Measurements from ENCODE around the gene CMPK1.

CMPK1 gene

GRCh38 chr1:47395433-47395832 lies 61.8 kb downstream of the CMPK1 start:
- H3K9me3 ChIP-seq (ENCODE audit: control insufficient read depth, insufficient read depth, low read length): no peaks in the 10 kb centered on the region
- H3K4me1 ChIP-seq (ENCODE audit: insufficient read depth, low read length): no peaks in the 10 kb centered on the region
- H3K9ac ChIP-seq (ENCODE audit: low read depth, low read length): no peak overlapping the region
- H3K36me3 ChIP-seq (ENCODE audit: insufficient read depth, low read length): no peaks in the 10 kb centered on the region

GRCh38 chr1:47396671-47397196 lies 63.1 kb downstream of the CMPK1 start:
- no peaks in the 10 kb centered on the region for H3K36me3 ChIP-seq (ENCODE audit: insufficient read depth, low read length)
- no peaks in the 10 kb centered on the region for H3K9me3 ChIP-seq (ENCODE audit: control insufficient read depth, insufficient read depth, low read length)
- no peak overlapping the region for H3K9ac ChIP-seq (ENCODE audit: low read depth, low read length)
- H3K4me1 ChIP-seq (ENCODE audit: insufficient read depth, low read length): no peaks in the 10 kb centered on the region

- Histone ChIP-seq H3K4me1 (ENCODE audit: insufficient read depth, low read length) (no peaks in the 10 kb centered on the region), H3K9me3 (ENCODE audit: control insufficient read depth, insufficient read depth, low read length) (no peaks in the 10 kb centered on the region), H3K36me3 (ENCODE audit: insufficient read depth, low read length) (no peaks in the 10 kb centered on the region), H3K9ac (ENCODE audit: low read depth, low read length) (no peak overlapping the region)
Observed at GRCh38 chr1:47399138-47399845, 65.7 kb downstream of the CMPK1 start.

GRCh38 chr1:47399846-47400155 lies 66.2 kb downstream of the CMPK1 start:
- H3K9ac ChIP-seq (ENCODE audit: low read depth, low read length): no peak overlapping the region

GRCh38 chr1:47401761-47402160 lies 68.2 kb downstream of the CMPK1 start:
- no peaks in the 10 kb centered on the region for H3K4me1 ChIP-seq (ENCODE audit: insufficient read depth, low read length)
- no peaks in the 10 kb centered on the region for H3K36me3 ChIP-seq (ENCODE audit: insufficient read depth, low read length)
- H3K9ac ChIP-seq (ENCODE audit: low read depth, low read length): no peak overlapping the region
- H3K9me3 ChIP-seq (ENCODE audit: control insufficient read depth, insufficient read depth, low read length): no peaks in the 10 kb centered on the region

More at GRCh38 chr1:47399846-47400155, 66.2 kb downstream of the CMPK1 start:
- Histone ChIP-seq H3K4me1 (ENCODE audit: insufficient read depth, low read length) (no peaks in the 10 kb centered on the region), H3K9me3 (ENCODE audit: control insufficient read depth, insufficient read depth, low read length) (no peaks in the 10 kb centered on the region), H3K36me3 (ENCODE audit: insufficient read depth, low read length) (no peaks in the 10 kb centered on the region)

GRCh38 chr1:47402591-47402990 lies 69.0 kb downstream of the CMPK1 start:
- Histone ChIP-seq H3K4me1 (ENCODE audit: insufficient read depth, low read length) (no peaks in the 10 kb centered on the region), H3K9ac (ENCODE audit: low read depth, low read length) (no peak overlapping the region), H3K9me3 (ENCODE audit: control insufficient read depth, insufficient read depth, low read length) (no peaks in the 10 kb centered on the region), H3K36me3 (ENCODE audit: insufficient read depth, low read length) (no peaks in the 10 kb centered on the region)

GRCh38 chr1:47403321-47403910 lies 69.8 kb downstream of the CMPK1 start:
- H3K9ac ChIP-seq (ENCODE audit: low read depth, low read length): no peak overlapping the region
- no peaks in the 10 kb centered on the region for H3K4me1 ChIP-seq (ENCODE audit: insufficient read depth, low read length)
- no peaks in the 10 kb centered on the region for H3K36me3 ChIP-seq (ENCODE audit: insufficient read depth, low read length)
- H3K9me3 ChIP-seq (ENCODE audit: control insufficient read depth, insufficient read depth, low read length): no peaks in the 10 kb centered on the region

GRCh38 chr1:47405697-47406096 lies 72.1 kb downstream of the CMPK1 start:
- Histone ChIP-seq H3K36me3 (ENCODE audit: insufficient read depth, low read length) (no peaks in the 10 kb centered on the region), H3K9ac (ENCODE audit: low read depth, low read length) (no peak overlapping the region), H3K4me1 (ENCODE audit: insufficient read depth, low read length) (no peaks in the 10 kb centered on the region), H3K9me3 (ENCODE audit: control insufficient read depth, insufficient read depth, low read length) (no peaks in the 10 kb centered on the region)

GRCh38 chr1:47406966-47407365 lies 73.4 kb downstream of the CMPK1 start:
- Histone ChIP-seq H3K4me1 (ENCODE audit: insufficient read depth, low read length) (no peaks in the 10 kb centered on the region), H3K36me3 (ENCODE audit: insufficient read depth, low read length) (no peaks in the 10 kb centered on the region), H3K9ac (ENCODE audit: low read depth, low read length) (no peak overlapping the region), H3K9me3 (ENCODE audit: control insufficient read depth, insufficient read depth, low read length) (no peaks in the 10 kb centered on the region)

- Histone ChIP-seq H3K4me1 (ENCODE audit: insufficient read depth, low read length) (no peaks in the 10 kb centered on the region), H3K36me3 (ENCODE audit: insufficient read depth, low read length) (no peaks in the 10 kb centered on the region), H3K9ac (ENCODE audit: low read depth, low read length) (no peak overlapping the region), H3K9me3 (ENCODE audit: control insufficient read depth, insufficient read depth, low read length) (no peaks in the 10 kb centered on the region)
Observed at GRCh38 chr1:47407481-47407880, 73.9 kb downstream of the CMPK1 start.

GRCh38 chr1:47409311-47410067 lies 75.9 kb downstream of the CMPK1 start:
- H3K4me1 ChIP-seq (ENCODE audit: insufficient read depth, low read length): no peaks in the 10 kb centered on the region
- no peaks in the 10 kb centered on the region for H3K9me3 ChIP-seq (ENCODE audit: control insufficient read depth, insufficient read depth, low read length)
- no peaks in the 10 kb centered on the region for H3K36me3 ChIP-seq (ENCODE audit: insufficient read depth, low read length)
- no peak overlapping the region for H3K9ac ChIP-seq (ENCODE audit: low read depth, low read length)

- Histone ChIP-seq H3K9ac (ENCODE audit: low read depth, low read length) (no peak overlapping the region), H3K4me1 (ENCODE audit: insufficient read depth, low read length) (no peaks in the 10 kb centered on the region), H3K36me3 (ENCODE audit: insufficient read depth, low read length) (no peaks in the 10 kb centered on the region), H3K9me3 (ENCODE audit: control insufficient read depth, insufficient read depth, low read length) (no peaks in the 10 kb centered on the region)
Observed at GRCh38 chr1:47410068-47410455, 76.5 kb downstream of the CMPK1 start.

- H3K9ac ChIP-seq (ENCODE audit: low read depth, low read length): no peak overlapping the region
- H3K9me3 ChIP-seq (ENCODE audit: control insufficient read depth, insufficient read depth, low read length): no peaks in the 10 kb centered on the region
- H3K4me1 ChIP-seq (ENCODE audit: insufficient read depth, low read length): no peaks in the 10 kb centered on the region
- no peaks in the 10 kb centered on the region for H3K36me3 ChIP-seq (ENCODE audit: insufficient read depth, low read length)
Observed at GRCh38 chr1:47411436-47411835, 77.8 kb downstream of the CMPK1 start.

GRCh38 chr1:47412437-47412836 lies 78.8 kb downstream of the CMPK1 start:
- H3K9ac ChIP-seq (ENCODE audit: low read depth, low read length): no peak overlapping the region
- H3K36me3 ChIP-seq (ENCODE audit: insufficient read depth, low read length): no peaks in the 10 kb centered on the region
- H3K9me3 ChIP-seq (ENCODE audit: control insufficient read depth, insufficient read depth, low read length): no peaks in the 10 kb centered on the region
- no peaks in the 10 kb centered on the region for H3K4me1 ChIP-seq (ENCODE audit: insufficient read depth, low read length)

Measured in ES-I3 (cell line).